Neural cell (in vitro differentiated cells): ENCODE measurements around the gene PTPRU.

Source experiments
- CTCF ChIP-seq: fragments of 450-650 bp; IDR thresholded peaks from 2 replicates; pipeline ENCODE4 v1.5.1; 2014; ENCODE audit warnings: antibody characterized with exemption, mild to moderate bottlenecking, moderate library complexity; ENCODE audit not compliant: poor library complexity, severe bottlenecking
- MXI1 ChIP-seq: fragments of 450-650 bp; conservative IDR thresholded peaks from 2 replicates; pipeline ENCODE4 v1.6.1; 2014; ENCODE audit warnings: antibody characterized with exemption, mild to moderate bottlenecking; ENCODE audit not compliant: poor library complexity, severe bottlenecking
- POLR2AphosphoS5 ChIP-seq: IDR thresholded peaks from 2 replicates; pipeline ENCODE4 v1.6.1; 2012
- RAD21 ChIP-seq: fragments of 450-650 bp; conservative IDR thresholded peaks from 2 replicates; pipeline ENCODE4 v1.6.1; 2014; ENCODE audit warnings: antibody characterized with exemption, mild to moderate bottlenecking, moderate library complexity
- SMC3 ChIP-seq: fragments of 450-650 bp; conservative IDR thresholded peaks from 2 replicates; pipeline ENCODE4 v1.6.1; 2014; ENCODE audit warnings: antibody characterized with exemption, mild to moderate bottlenecking, moderate library complexity; ENCODE audit not compliant: poor library complexity
- TAF1 ChIP-seq: IDR thresholded peaks from 2 replicates; pipeline ENCODE4 v1.6.1; 2012; ENCODE audit warnings: low read depth
- TF ChIP-seq, protein P1 (sequence below): IDR thresholded peaks from 2 replicates; pipeline ENCODE4 v1.6.1; 2012; ENCODE audit warnings: borderline replicate concordance

- TF ChIP-seq RAD21 (no peak), CTCF (no peak), POLR2AphosphoS5 (no peak), SMC3 (no peak), TAF1 (no peak), MXI1 (no peak)
- TF ChIP-seq, protein P1, sequence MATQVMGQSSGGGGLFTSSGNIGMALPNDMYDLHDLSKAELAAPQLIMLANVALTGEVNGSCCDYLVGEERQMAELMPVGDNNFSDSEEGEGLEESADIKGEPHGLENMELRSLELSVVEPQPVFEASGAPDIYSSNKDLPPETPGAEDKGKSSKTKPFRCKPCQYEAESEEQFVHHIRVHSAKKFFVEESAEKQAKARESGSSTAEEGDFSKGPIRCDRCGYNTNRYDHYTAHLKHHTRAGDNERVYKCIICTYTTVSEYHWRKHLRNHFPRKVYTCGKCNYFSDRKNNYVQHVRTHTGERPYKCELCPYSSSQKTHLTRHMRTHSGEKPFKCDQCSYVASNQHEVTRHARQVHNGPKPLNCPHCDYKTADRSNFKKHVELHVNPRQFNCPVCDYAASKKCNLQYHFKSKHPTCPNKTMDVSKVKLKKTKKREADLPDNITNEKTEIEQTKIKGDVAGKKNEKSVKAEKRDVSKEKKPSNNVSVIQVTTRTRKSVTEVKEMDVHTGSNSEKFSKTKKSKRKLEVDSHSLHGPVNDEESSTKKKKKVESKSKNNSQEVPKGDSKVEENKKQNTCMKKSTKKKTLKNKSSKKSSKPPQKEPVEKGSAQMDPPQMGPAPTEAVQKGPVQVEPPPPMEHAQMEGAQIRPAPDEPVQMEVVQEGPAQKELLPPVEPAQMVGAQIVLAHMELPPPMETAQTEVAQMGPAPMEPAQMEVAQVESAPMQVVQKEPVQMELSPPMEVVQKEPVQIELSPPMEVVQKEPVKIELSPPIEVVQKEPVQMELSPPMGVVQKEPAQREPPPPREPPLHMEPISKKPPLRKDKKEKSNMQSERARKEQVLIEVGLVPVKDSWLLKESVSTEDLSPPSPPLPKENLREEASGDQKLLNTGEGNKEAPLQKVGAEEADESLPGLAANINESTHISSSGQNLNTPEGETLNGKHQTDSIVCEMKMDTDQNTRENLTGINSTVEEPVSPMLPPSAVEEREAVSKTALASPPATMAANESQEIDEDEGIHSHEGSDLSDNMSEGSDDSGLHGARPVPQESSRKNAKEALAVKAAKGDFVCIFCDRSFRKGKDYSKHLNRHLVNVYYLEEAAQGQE, result no peak
Measured at GRCh38 chr1:29258189-29258975, 22.1 kb downstream of the PTPRU start.
